Left ventricle myocardium inferior (tissue), 1 donor: ENCODE measurements around the gene LCN15. TPM values are rescaled to one million over a fixed set of nuclear protein-coding genes. Genes with fewer than 3 reads are reported as not detected.
"Not testable (repeated sequence)": the region's sequence is repeated elsewhere in the genome, so short reads cannot be mapped to it uniquely, and the experiment has no call there.

Experiments used
- DNase-seq: peaks from one replicate; pipeline ENCODE4 v3.0.0-alpha.2; 2020
- H3K27ac ChIP-seq: fragments of 200-600 bp; replicated peaks from 2 replicates; pipeline ENCODE4 v1.8.0; 2021
- H3K27me3 ChIP-seq: fragments of 200-600 bp; 2 replicates; pipeline ENCODE4 v1.8.0; 2021; ENCODE audit warnings: low read depth
- H3K36me3 ChIP-seq: fragments of 200-600 bp; 2 replicates; pipeline ENCODE4 v1.8.0; 2021
- H3K4me1 ChIP-seq: fragments of 200-600 bp; 2 replicates; pipeline ENCODE4 v1.8.0; 2021
- H3K4me3 ChIP-seq: fragments of 200-600 bp; 2 replicates; pipeline ENCODE4 v1.8.0; 2021; ENCODE audit warnings: mild to moderate bottlenecking, moderate library complexity
- H3K9me3 ChIP-seq: fragments of 200-600 bp; replicated peaks from 2 replicates; pipeline ENCODE4 v1.8.0; 2021
- CTCF ChIP-seq: fragments of 200-600 bp; IDR thresholded peaks from 2 replicates; pipeline ENCODE4 v1.8.0; 2021; ENCODE audit warnings: antibody characterized with exemption, mild to moderate bottlenecking, borderline replicate concordance
- intact Hi-C: fragments of 100-400 bp; cut with micrococcal nuclease; formaldehyde crosslinking; loops from one replicate; pipeline ENCODE4 v1.11.0; 2022
- total RNA-seq: library from RNA; stranded (reverse); fragmentation: NEBNext Ultra II Directional; extraction: Animal tissue kit (Norgen Biotek cat#: 25700); gene quantifications from one replicate; pipeline ENCODE4 v1.2.1, GENCODE V29; 2021
- donor health status: DM: no; HTN: yes; CAD: no; lungs with severe emphysema.

Gene LCN15
- total RNA-seq, 1 donor from 2014 or later: 0.41 TPM

DNA sequence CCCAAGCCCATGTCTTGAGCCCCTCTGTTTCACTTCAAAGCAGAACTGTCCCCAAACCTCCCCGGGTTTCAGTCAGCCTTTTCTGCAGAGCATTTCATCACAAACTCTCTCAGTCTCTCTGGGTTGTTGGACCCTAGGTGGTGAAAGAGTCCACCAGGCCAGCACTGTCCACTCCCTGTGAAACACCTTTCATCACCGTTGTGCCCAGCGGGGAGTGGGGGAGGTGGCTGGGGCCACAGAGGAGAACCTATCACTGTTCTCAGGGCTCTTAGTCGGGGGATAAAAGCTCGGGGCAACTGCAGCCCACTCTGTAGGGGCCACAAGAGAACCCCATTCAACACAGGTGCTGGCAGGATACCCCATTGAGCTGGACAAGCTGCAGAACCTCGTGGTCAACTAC lies 38.0 kb upstream of the LCN15 start:
- Histone ChIP-seq H3K36me3 (no peaks in the 10 kb centered on the region), H3K4me1 (peaks cover 47% of the 10 kb centered on the region), H3K9me3 (no peaks in the 10 kb centered on the region), H3K27ac (no peak overlapping the region), H3K27me3 (peaks cover 50% of the 10 kb centered on the region), H3K4me3 (no peak overlapping the region)
- intact Hi-C loops: no loop called here
- no peak for DNase-seq
- no peak for TF ChIP-seq CTCF

DNA sequence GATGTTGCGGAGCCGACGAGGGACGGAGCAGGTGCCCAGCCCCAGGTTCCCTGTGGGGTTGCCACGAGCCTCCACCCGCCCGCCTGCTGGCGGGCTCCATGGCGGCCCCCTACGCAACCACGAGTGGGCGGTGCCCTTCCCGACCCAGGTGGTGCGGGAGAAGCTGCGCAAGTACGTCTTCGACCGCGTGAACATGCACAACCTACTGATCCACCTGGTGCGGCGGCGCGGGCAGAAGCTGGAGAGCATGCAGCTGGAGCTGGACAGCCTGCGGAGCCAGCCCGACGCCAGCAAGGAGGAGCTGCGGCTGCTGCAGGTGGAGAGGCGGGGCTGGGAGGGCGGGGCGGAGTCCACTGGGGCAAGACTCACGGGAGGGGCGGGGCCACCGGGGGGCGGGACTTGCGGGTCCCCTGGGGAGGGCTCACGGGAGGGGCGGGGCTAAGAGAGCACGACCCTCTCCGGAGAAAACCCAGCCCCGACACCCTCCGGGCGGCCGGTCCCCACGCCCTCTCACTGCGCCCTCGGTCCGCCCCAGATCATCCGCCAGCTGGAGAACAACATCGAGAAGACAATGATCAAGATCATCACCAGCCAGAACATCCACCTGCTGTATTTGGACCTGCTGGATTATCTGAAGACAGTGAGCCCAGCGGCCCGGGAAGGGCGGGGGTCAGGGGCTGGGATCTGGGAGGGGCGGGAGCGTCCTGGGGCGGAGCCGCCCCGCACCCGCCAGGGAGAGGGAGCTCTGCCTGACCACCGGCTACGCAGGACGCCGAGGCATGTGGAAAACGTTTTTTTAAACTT lies 35.7 kb upstream of the LCN15 start:
- TF ChIP-seq CTCF: no peak
- no peaks in the 10 kb centered on the region for H3K36me3 ChIP-seq
- peak; percentile 85 for DNase-seq
- H3K27me3 ChIP-seq: peaks cover 50% of the 10 kb centered on the region
- no peaks in the 10 kb centered on the region for H3K9me3 ChIP-seq
- peaks cover 55% of the 10 kb centered on the region for H3K4me1 ChIP-seq
- H3K4me3 ChIP-seq: peak overlapping the region; percentile 66
- intact Hi-C loops: no loop called here
- H3K27ac ChIP-seq: peak overlapping the region; percentile 99

DNA sequence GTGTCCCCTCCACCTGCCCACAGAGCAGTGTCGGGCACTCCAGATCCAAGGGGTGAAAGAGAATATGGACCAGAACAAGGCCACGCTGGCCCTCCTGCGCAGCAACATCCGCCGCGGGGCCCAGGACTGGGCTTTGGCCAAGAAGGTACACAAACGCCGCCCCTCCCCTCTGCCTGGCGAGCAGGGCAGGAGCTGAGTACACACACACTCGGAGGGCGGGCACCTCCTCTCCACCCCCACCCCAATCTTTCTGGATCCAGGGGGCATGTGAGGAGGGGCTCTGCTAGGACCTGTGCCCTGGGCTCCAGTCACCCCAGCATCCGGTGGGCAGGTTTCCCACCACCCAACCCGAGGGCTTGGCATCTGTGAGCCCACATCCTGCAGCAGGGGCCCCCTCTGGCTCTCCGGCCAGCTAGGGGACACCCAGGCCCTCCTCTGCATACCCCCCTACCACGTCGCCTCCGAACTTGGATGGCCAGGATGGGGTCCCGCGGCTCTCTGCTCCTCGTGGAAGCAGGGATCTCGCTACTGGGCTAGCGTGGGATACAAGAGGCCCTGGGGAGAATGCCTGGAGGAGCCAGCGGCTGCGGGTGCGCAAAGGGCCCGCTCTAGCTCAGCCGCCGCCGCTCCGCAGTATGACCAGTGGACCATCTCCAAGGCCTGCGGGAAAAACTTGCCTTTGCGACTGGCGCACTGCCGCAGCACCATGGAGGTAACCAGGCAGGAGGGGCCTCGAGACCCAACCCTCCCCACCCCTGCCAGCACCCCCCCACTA lies 34.9 kb upstream of the LCN15 start:
- no peaks in the 10 kb centered on the region for H3K36me3 ChIP-seq
- DNase-seq: no peak
- intact Hi-C loops: no loop called here
- peaks cover 63% of the 10 kb centered on the region for H3K4me1 ChIP-seq
- peaks cover 50% of the 10 kb centered on the region for H3K27me3 ChIP-seq
- H3K9me3 ChIP-seq: no peaks in the 10 kb centered on the region
- H3K4me3 ChIP-seq: peak overlapping the region; percentile 66
- TF ChIP-seq CTCF: no peak
- peak overlapping the region; percentile 99 for H3K27ac ChIP-seq

DNA sequence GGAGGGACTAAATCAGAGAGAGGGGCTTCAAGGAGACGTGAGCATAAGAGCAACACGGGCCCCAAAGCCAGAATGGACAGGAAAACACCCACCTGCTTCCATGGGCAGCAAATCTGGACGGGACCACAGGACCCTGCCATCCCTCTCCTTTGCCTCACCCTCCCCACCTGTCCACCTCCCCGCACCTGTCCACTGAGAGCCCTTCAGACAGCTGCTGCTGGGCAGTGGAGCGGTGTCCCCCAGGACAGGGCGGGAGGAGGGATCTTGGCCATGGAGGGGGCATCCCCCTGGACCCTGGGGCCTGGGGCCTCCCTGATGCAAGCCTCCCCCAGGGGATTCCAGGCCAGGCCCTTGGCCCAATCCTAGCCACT lies 34.4 kb upstream of the LCN15 start:
- peak overlapping the region; percentile 99 for H3K27ac ChIP-seq
- H3K27me3 ChIP-seq: peaks cover 50% of the 10 kb centered on the region
- DNase-seq: no peak
- H3K36me3 ChIP-seq: no peaks in the 10 kb centered on the region
- intact Hi-C loops: no loop called here
- no peaks in the 10 kb centered on the region for H3K9me3 ChIP-seq
- peaks cover 68% of the 10 kb centered on the region for H3K4me1 ChIP-seq
- no peak for TF ChIP-seq CTCF
- peak overlapping the region; percentile 66 for H3K4me3 ChIP-seq

- intact Hi-C loops, DNase-seq, H3K9me3 ChIP-seq: not testable (repeated sequence)
- Histone ChIP-seq H3K27me3 (peaks cover 44% of the 10 kb centered on the region), H3K27ac (peak overlapping the region; percentile 99), H3K4me3 (peak overlapping the region; percentile 1), H3K4me1 (peaks cover 86% of the 10 kb centered on the region), H3K36me3 (peaks cover 11% of the 10 kb centered on the region)
Observed at GRCh38 chr9:136796775-136797347, 32.5 kb upstream of the LCN15 start.
